ENCODE measurements around the gene ATAD3C.

GRCh38 chr1:1455366-1455884, 5.9 kb downstream of the ATAD3C start:
- no peak for TF ChIP-seq MXI1 (IDR thresholded peaks at IDR 0.05; ENCODE audit: borderline replicate concordance, low read depth, low read length)
- TF ChIP-seq CTCF (conservative IDR thresholded peaks at IDR 0.05; ENCODE audit: low read depth, low read length): no peak
- TF ChIP-seq ELK1 (IDR thresholded peaks at IDR 0.05; ENCODE audit: borderline replicate concordance, low read depth, low read length): no peak
- no peak for TF ChIP-seq SMC3 (IDR thresholded peaks at IDR 0.05; ENCODE audit: low read depth, low read length)
- no peak for TF ChIP-seq RFX5 (IDR thresholded peaks at IDR 0.05; ENCODE audit: low read depth, low read length)
- no peak for TF ChIP-seq POLR2A (IDR thresholded peaks at IDR 0.05; ENCODE audit: low read depth, low read length)
- no peak for TF ChIP-seq RCOR1 (IDR thresholded peaks at IDR 0.05; ENCODE audit: insufficient replicate concordance, low read length)
- TF ChIP-seq MAFK (IDR thresholded peaks at IDR 0.05; ENCODE audit: low read depth, low read length): no peak
- TF ChIP-seq MAZ (IDR thresholded peaks at IDR 0.05; ENCODE audit: borderline replicate concordance, low read depth, low read length): no peak
